CD4-positive, alpha-beta T cell treated with Interleukin-6 at 100 ng/mL for 8 hours (primary cell): Measurements from ENCODE around the gene OSBPL2.

Experiments
- DNase-seq: peaks from one replicate; pipeline ENCODE4 v3.0.0-alpha.2; 2020; ENCODE audit warnings: mixed read lengths, low spot score

OSBPL2 gene

DNA sequence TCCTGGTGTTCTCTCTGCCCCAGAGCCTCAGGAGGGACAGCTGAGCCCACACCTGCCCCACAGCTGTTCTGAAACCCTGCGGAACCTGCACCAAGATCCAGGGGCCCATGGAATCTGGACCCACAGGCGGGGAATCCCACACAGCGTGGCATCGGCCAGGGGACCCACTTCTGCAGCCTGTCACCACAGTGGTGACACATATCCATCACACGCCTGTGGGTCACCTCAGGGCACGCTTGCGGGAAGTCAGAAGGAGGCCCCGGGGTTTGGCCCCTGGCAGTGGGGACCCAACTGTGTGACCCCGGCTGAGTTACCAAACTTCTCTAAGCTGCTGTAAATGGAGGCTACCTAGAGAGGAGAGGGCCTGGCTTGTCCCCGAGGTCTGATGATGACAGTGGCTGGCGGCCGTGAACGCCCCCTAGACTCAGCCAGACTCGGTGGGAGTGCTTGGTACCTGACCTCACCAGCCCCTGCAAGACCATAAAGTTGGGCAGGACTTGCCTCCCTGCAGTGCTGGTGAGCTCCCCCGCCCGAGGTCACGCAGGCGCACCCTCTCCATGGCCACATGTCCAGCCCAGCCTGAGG lies 16.0 kb upstream of the OSBPL2 start:
- DNase-seq: no peak

DNA sequence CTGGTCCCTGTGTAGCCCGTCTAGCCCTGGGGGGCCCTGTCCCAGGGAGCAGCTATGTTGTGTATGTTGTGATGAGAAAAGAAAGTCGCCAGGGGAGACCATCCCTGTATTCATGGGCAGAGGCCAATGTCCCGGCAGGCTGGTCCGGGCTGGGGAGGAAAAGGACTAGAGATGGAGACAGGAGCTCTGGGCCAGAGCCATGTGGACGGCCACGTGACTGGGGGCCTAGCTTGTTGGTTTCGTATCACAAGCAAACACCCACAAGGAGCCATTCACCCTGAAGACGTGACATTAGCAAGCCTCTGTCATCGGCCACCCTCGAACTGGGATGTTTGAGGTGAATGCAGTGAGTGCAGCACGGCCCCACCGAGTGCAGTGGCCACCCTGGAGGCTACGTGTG lies 15.3 kb upstream of the OSBPL2 start:
- no peak for DNase-seq

DNA sequence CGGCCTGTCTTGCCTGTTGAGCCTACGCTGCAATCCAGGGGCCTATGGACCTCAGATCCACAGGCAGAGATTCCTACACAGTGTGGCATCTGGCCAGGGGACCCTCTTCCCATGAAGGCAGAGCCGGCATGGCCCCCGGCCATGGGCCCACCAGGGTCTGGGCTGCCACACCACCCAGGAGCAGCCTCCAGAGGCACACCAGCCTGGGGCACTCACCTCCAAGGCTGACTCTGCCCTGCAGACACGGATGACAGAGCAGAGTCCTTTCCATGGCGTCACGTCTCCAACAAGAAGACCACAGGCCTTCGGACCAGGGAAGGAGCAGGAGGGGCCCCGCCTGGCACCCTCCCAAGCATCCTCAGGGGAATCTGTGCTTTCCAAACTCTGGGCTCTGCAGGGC lies 14.8 kb upstream of the OSBPL2 start:
- no peak for DNase-seq

DNA sequence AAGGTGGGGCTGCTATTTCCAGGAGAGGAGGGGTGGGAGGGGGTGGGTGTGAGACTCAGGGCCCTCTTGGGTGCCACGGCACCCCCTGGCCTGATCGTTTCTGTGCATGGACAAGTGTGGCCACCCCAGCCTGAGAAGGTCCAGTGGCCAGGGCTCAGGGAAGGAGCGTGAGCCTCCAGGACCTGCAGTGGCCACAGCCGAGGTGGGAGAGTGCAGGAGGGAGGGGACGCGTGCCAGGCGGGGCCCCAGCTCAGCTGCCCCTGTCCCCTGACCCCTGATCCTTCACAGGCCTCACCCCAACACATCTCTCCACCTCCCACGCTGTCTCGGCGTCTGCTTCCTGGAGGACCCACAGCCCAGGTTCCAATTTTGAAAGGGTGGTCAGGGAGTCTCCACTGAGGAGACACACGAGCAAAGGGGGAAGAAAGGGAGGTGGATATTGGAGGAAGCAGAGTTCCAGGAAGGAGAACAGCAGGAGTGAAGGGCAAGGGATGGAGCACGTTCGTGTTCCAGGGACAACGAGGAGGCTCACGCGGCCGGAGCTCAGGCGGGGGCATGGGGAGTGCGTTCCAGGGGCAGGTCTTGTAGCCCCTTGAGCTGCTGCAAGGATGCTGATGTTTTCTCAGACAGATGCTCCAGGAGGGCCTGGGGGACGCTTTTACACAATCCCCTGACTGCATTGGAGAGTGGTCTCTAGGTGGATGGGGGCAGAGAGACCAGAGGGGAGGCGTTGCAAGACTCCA lies 14.0 kb upstream of the OSBPL2 start:
- DNase-seq: no peak

DNA sequence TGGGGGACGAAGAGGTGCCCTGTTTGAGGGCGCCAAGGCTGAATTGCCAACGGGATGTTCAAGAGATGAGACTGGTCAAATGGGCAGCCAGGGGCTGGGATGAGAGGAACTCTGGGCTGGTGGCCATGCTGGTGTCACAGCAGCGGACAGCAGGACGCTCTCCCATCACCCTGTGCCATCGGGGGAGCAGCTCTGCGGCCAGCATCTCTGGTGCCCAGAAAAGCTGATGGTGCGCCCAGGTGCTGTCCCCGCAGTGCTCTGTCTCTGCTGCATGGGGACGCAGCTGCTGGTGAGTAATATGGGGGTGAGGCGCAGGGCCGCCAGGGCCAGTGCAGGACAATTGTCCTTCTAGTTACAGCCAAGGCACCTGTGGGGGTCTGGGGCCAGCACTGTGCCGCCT lies 13.3 kb upstream of the OSBPL2 start:
- DNase-seq: no peak

DNA sequence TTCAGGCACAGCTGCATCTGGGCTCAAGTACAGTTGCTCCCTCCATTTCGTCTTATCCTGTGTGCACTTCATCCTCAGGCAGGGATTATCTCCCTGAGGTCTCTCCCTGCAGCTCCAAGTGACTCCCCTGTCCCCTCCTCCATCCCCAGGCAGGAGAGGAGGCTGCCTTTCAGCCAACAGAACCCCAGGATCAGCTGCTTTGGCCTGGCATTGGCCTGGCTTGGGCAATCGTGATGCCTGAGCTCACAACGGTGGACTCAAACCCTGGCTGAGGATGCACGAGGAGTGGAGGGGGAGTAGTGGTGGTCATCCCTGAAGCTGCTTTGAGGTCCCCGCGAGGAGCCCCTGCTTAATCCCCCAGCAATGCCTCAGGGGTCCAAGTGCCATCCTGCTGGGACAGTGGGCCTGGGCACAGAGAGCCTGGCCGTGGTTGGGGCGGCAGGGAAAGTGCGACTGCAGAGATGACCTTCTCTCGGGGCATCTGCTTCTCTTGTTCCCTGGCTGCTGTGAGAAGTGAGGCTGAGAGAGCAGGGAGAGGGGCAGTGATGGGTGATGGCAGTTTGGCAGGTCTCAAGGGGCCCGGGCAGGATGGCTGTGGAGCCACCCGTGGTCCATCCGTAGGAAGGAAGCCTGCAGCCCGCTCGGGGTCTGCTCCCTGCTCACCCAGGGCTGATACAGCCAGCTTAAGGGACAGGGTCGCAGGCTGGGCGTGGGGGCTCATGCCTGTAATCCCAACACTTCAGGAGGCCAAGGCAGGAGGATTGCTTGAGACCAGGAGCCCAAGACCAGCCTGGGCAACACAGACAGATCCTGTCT lies 12.3 kb upstream of the OSBPL2 start:
- DNase-seq: no peak

DNA sequence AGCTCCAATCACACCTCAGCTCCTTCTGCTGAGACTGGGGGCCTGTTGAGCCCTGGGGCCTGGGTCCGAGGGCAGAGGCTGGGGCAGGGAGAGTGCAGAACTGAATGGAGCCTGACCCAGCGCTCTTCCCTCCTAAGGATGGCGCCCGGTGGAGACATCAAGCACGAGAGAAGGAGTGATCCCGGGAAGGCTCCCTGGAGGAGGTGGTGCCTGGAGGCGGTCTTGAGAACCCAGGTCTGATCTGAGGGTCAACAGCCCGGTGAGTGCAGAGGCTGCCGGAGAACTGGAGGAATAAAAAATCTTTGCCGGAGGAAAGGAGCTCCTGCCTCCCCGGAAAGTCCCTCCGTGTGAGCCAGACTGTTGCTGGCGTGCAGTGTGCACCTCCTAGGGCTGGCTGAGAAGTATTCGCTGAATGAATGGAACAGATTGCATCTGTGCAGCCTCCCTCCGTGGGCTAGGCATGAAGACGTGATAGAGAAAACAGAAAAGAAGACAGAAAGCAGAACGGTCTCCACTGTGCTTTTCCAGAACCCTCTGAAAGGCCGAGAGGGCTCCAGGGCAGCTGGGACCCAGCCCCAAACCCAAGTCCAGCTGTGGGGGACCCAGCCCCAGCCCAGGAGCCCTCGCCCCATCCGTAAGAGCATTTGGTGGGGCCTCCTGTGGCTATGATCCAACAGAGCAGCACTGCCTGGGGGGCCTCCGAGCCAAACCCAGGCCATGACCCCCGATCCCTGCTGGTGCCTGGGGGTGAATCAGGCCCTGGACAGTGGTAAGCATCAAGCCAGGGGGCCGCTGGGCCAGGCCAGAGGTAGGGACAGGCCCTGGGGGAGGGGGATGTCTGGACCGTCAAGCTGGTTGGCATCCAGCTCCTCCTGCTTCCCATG lies 11.4 kb upstream of the OSBPL2 start:
- DNase-seq: no peak

DNA sequence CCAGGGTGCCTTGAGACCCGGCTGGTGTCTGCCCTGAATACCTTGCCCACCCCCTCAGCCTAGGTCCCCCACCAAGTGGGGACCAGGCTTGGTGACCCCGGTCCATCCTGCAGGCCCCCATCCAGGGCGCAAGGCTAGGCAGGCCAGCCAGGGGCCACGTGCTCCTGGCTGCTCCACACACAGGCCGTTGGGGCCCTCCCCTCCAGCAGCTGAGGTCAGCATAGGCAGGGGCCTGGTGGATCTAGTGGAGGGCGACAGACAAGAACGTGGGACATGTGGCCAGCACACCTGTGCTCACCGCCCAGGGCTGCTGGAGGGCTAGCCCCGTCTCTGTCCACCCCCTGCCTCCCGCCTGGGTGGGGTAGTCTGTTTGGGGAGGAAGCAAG lies 10.7 kb upstream of the OSBPL2 start:
- DNase-seq: no peak

DNA sequence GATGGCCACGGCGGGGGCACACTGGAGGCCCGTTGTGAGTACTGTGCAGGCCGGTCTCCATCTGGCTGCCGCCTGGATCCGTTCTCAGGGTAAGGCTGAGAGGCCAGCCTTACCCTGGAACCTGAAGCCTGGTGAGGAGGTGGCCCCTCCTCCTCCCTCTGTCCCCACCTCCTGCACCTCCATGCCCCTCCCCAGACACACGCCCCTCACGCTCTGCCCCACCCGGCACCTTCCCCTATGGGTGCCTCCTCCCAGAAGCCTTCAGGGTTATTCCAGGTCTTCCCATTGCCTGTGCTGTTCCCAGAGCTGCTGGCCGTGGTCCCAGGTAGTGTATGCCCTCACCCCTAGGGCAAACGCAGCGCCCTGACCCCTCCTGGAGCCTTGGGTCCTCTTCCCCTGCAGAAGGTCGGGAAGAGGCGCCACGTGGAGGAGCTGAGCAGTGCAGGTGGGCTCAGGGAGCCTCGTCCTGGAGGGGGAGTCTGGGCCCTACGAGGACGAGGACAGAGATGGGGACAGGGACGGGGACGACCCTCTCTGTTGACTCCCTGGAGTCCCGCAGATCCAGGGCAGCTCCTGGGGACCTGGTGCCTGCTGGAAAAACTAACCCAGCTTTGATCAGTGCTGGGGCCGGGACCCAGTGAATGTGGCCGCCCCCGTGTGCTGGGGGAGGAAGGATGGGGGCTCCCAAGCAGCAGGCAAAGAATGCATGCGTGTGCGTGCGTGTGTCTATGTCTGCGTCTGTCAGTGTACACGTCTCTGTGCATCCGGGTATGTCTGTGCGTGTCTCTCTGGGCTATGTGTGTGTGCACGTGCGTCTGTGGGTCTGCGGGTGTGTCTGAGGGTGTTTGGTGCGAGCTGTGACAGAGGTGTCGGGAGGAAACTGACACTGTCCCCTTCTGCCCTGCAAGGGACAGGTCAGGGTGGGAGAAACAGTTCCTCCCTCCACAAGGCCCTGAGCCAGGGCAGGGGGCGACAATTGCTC lies 10.1 kb upstream of the OSBPL2 start:
- DNase-seq: no peak

DNA sequence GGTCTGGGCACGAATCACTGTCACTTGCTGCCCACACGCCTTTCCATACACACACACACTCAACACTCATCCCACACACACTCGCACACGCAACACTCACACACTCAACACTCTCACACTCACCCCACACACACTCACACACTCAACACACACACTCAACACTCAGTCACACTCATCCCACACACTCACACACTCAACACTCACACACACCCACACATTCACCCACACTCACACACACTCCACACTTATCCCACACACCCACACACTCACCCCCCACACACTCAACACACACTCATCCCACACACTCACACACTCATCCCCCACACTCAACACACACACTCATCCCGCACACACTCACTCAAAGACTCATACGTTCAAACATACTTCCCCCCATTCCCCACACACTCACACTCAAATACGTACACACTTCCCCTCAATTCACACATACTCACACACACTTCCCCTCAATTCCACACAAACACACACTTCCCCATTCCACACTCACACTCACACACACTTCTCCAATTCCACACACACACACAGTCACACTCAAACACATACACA lies 9.3 kb upstream of the OSBPL2 start:
- no peak for DNase-seq

DNA sequence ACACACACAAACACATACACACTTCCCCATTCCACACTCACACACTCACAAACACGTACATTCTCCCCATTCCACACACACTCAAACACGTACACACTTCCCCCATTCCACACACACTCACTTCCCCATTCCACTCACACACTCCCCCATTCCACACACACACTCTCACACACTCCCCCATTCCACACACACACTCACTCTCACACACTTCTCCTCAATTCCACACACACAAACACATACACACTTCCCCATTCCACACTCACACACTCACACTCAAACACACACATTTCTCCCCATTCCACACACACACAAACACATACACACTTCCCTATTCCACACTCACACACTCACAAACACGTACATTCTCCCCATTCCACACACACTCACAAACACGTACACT lies 8.7 kb upstream of the OSBPL2 start:
- no peak for DNase-seq

DNA sequence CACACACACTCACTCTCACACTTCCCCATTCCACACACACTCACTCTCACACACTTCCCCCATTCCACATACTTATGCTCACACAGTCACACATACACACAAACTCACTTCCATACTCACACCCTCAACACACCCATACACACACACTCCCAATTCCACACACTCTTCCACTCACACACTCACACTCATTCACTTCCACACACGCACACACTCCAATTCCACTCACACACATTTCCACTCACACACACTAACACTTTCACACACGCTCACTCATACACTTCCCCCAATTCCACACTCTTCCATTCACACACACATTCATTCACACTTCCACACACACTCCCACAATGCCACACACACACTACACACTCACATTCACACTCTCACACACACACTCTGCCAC lies 8.0 kb upstream of the OSBPL2 start:
- DNase-seq: no peak

DNA sequence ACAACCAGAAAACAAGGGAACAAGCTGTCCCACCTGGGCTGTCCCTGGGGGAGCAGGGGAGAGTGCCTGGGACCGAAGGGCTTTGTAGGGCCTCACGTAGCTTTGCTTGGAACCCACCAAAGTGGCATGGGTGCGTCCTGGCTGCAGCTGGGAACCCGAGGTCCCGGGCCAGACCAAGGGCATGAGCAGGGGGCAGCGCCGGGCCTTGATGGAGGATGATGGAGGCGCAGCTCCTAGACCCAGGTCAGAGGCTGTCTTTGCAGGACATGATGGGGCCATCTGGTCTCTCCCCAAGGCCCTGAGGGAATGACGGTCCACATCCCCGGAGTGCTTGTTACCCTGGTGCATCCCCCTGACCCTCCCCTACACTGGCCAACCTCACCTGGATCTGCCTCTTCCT lies 7.6 kb upstream of the OSBPL2 start:
- DNase-seq: no peak

DNA sequence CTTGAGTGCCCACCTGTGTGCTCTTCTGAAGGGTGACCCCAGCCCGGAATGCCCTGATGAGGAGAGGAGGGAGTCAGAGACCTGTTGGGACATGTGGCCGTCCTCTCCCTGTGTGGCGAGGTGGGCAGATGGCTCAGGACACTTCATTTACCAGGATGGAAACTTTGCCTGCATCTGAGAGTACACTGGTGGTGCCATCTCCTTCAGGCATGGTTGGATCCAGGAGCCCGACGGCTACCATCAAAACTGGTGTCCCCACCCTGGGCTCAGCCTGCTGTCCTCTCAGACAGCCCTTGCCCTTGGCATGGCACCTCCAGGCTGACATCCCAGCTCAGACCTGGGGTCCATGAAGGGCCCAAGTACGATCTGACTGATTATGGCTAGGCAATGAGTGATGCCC lies 7.0 kb upstream of the OSBPL2 start:
- no peak for DNase-seq

DNA sequence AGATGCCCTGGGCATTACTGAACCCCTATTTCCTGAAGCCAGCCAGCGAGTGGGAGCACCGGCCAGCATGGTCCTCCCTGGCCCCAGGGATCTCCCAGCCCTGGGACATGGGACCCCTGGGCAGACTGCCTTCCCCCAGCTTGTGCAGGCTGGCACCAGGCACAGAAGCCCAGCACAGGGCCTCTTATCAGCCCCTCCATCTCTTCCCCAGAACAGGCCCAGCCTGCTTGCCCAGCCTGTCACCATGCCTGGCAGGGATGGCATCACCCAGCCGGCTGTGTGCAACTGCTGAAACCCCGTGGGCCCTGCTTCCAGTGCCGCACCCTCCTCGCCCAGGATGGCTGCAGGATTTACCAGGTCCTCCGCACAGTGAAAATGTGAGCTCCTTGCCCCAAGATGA lies 6.1 kb upstream of the OSBPL2 start:
- no peak for DNase-seq

DNA sequence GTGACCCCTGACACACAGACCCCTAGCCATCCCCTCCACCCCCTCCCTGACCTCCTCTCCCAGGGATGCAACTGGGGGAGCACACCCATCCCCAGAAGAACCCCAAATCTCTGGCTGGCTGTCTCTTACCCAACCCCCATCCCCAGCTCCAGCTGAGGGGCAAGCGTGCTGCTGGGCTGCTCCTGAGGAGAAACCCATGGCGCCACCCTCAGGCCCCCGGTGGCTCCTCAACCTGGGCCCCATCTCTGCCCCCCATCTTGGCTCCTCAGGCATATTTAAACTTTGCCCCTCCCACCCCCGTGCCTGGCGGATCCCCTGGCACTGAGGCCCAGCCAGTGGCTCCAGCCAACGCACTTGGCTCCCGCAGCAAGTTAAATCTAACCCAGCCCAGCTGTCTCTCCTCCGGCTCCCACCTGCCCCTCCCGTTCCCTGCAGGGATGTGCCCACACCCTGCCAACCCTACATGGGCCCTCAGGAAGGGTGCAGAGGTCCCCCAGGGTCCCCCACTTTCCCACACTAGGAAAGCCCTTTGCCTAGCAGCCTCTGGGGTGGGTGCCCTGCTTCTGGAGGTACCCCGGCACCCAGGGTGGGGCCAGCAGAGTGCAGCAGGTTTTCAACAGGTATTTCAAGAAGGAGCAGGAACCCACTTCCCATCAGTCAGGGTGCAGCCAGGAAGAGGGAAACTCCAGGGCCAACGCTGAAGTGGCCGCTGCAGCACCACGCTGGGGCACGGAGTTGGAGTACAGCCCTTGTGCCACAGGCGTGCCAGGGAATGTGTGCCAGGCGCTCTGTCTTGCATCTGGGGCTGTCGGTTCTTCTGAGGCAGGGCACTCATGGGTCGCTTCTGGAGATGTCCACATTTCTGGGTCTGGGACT lies 5.3 kb upstream of the OSBPL2 start:
- DNase-seq: no peak

DNA sequence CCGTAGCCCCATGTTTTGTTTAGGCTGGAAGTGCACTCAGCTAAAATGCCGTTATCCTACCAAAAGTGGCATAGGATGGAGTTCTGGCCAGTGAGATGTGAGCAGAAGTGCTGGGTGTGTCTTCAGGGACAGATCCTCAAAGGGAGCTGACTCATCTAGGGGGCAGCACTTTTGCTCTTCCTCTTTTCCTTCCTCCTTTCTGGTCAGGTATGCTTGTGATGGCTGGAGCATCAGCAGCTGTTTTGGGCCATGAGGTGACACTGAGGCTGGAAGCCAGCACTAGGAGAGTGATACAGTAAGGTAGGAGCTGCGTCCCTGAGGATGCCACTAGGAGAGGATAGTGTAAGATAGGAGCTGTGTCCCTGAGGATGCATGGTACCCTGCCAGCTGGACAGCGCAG lies 4.6 kb upstream of the OSBPL2 start:
- no peak for DNase-seq

DNA sequence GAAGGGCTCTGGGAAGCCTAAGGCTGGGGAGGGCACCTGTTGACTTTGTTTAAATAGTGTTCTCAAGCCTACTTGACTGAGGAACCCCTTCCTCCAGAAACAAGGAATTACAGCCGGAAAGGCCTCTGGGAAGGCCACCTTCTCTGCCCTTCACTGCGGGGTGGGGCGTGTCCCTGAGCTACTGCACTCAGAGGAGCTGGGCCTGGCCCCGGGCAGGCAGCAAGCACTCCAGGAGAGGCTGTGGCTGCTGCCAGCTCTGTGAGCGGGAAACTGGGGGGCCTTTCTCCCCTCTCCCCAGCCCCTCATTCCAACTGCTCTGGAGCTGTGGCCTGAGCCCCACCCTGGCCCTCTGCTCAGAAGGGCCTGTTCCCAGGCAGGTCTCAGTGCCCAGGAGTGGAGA lies 4.0 kb upstream of the OSBPL2 start:
- no peak for DNase-seq

DNA sequence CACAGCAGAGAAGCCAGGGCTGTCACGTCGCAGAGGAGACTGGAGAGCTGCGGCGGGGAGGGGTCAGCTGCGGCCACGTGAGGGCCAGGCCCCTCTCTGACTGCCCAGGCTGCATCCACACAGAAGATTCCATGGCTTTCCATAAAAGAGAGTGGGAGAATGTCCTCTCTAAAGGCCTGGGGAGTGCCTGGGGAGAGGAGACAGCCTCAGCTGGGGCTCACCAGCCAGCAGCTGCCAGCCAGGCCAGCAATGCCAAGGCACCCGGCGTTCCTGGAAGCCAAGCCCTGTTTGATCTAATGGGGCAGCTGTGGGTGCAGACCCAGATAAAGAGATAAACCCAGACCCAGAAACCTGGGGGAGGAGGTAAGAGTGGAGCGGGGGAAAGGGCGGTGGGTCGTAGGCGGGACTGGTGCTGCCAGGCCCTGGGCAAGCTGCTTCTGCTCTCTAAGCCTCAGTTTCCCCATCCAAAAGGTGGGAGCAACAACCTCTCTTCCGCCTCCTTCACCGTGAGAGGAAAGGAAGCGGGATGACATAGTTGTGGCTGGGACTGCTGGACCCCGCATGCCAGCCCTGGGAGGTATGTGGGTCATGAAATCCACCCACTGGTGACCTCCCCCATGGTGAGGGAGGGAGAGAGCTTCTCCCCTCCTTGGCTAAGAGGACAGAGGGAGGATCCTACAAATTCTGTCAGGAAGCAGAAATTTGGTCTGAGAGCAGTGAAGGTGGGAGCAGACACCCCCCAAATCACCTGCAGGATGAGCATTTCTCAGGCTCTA lies 3.1 kb upstream of the OSBPL2 start:
- no peak for DNase-seq
